Epithelial cell of proximal tubule (primary cell): ENCODE data around the gene ARMC3. TPM values are rescaled to one million over a fixed set of nuclear protein-coding genes. Genes with fewer than 3 reads are reported as not detected.
A peak's percentile ranks its signal among the peaks of the same experiment; 100 is the strongest.
"Not testable (repeated sequence)": the region's sequence is repeated elsewhere in the genome, so short reads cannot be mapped to it uniquely, and the experiment has no call there.

Experiments used
- DNase-seq: peaks from one replicate; pipeline ENCODE4 v3.0.0-alpha.2; 2011; ENCODE audit warnings: low read depth
- H3K4me3 ChIP-seq: 2 replicates; pipeline ENCODE4 v1.5.1; 2011; ENCODE audit warnings: low read depth, mild to moderate bottlenecking, low read length
- total RNA-seq: library from RNA; depleted of rRNA; stranded (reverse); fragments of >200 nt; gene quantifications from 2 replicates; pipeline ENCODE4 v1.2.3, GENCODE V29; 2015
- TF ChIP-seq, protein P1 (sequence below): conservative IDR thresholded peaks from 2 replicates; pipeline ENCODE4 v1.5.1; 2012; ENCODE audit warnings: low read depth, mild to moderate bottlenecking, low read length

Gene ARMC3
- total RNA-seq, 1 donor from 2014 or later: 0.23 TPM

DNA sequence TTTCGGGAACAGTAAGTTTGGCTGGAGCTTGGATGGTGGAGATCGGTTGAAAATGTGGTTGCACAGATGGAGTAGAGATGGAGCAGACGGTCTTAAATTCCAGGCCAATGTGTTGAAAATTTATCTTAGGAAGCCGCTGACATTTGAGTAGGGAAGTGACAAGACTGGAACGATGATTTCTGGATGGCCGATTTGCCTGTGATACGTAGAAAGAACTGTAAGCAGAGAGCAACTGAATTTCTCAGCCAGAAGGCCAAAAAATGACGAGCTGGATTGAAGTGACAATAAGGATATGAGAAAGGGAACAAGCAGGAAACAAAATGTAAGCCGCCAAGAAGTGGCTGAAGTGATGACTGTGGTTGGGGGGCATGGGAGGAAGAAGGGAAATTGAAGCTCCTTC is 687 bp upstream of the ARMC3 start:
- DNase-seq: no peak
- H3K4me3 ChIP-seq: peak overlapping the region; percentile 58
- TF ChIP-seq, protein P1, sequence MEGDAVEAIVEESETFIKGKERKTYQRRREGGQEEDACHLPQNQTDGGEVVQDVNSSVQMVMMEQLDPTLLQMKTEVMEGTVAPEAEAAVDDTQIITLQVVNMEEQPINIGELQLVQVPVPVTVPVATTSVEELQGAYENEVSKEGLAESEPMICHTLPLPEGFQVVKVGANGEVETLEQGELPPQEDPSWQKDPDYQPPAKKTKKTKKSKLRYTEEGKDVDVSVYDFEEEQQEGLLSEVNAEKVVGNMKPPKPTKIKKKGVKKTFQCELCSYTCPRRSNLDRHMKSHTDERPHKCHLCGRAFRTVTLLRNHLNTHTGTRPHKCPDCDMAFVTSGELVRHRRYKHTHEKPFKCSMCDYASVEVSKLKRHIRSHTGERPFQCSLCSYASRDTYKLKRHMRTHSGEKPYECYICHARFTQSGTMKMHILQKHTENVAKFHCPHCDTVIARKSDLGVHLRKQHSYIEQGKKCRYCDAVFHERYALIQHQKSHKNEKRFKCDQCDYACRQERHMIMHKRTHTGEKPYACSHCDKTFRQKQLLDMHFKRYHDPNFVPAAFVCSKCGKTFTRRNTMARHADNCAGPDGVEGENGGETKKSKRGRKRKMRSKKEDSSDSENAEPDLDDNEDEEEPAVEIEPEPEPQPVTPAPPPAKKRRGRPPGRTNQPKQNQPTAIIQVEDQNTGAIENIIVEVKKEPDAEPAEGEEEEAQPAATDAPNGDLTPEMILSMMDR: no peak

DNA sequence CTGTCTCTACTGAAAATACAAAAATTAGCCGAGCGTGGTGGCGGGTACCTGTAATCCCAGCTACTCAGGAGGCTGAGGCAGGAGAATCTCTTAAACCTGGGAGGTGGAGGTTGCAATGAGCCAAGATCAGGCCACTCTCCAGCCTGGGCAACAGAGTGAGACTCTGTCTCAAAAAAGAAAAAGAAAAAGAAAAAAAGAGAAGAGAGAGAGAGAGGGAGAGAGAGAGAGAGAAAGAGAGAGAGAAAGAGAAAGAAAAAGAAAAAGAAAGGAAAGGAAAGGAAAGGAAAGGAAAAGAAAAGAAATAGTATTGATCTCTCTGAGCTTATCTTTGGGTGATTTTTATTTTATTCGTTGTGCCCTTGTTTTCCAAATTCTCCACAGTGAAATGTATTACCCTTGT is 1.2 kb downstream of the ARMC3 start:
- DNase-seq, H3K4me3 ChIP-seq: not testable (repeated sequence)

DNA sequence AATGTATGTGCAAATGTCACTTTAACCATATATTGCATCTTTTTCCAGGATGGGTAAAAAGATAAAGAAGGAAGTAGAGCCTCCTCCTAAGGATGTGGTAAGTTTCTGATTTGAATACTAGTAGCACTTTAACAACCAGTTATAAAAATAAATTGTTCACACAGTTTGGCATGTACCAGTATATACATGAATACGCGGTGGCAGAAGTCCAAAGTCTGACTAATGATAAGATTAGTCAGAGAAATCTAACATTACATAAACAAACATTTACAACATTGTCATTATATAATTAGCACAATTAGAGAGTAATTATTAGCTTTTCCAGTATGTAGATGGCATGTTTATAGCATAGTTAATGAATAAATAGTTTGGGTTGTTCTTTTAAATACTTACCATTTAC is 4.1 kb downstream of the ARMC3 start:
- no peak for DNase-seq
- no peak overlapping the region for H3K4me3 ChIP-seq
- TF ChIP-seq, protein P1: no peak

DNA sequence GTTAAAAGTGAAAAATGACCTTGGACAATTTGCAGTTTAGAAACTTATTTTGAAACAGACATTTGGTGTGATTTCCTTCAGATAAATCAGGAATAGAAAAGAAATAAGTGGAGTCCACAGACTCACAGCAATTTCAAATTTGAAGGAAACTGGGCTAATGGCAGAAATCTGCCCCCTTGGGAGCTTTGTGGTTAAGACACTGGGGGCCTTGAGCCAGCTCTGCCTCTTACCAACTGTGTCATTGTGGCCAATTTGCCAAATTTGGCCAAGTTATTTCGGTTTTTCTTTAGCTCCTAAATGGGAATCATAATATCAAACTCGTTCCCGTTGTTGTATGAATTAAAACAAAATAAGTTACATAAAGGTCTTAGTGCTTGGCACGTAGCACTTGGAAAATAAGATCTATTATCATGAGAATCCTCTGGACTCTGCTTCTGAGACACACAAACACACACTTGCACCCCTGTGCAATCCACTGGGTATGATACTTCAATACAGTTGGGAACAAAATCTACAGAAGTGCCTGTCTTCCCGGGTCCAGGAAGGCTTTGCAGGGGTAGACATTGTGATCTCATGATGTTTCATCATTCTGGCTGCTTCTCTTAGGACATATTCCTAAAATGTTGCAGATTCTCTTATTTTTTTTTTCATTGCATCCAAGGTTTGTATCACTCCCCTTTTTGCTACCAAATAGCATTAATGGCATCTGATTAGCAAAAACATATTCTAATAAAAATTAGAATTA is 4.9 kb downstream of the ARMC3 start:
- no peak overlapping the region for H3K4me3 ChIP-seq
- TF ChIP-seq, protein P1: no peak
- no peak for DNase-seq

DNA sequence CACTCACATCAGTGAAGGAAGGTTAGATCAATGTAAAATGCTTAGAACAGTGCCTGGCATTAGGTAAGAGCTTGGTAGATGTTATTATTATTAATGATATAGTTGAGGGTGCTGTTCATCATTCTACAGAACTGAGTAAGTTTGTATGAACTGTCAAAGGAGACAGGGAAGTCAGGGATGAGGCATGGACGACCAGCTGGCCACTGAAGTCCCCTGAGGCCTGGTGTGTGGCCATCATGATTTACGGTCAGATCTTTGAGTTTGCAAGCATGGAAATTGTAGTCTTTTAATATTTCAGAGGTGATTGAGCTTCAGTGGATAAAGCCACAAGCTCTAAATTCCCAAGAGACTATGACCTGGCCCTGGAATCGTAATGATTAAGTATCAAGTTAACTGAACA is 6.9 kb downstream of the ARMC3 start:
- no peak for DNase-seq
- no peak overlapping the region for H3K4me3 ChIP-seq
- TF ChIP-seq, protein P1: no peak

DNA sequence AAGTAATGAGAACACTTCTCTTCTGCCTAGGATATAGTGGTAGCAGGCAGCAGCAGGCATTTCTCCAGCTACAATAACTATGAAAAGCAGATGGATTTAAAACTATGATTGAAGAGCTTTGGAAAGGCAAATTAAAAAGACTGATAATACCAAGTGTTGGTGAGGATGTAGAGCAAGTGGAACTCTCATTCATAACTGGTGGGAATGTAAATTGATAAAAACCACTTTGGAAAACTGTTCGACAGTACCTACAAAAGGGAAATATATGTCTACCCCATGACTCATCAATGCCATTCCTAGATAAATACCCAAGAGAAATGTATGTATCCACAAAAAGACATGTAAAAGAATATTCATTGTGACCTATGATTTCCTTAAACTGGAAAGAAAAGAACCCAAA is 14.6 kb downstream of the ARMC3 start:
- TF ChIP-seq, protein P1: no peak
- DNase-seq: no peak
- no peak overlapping the region for H3K4me3 ChIP-seq

DNA sequence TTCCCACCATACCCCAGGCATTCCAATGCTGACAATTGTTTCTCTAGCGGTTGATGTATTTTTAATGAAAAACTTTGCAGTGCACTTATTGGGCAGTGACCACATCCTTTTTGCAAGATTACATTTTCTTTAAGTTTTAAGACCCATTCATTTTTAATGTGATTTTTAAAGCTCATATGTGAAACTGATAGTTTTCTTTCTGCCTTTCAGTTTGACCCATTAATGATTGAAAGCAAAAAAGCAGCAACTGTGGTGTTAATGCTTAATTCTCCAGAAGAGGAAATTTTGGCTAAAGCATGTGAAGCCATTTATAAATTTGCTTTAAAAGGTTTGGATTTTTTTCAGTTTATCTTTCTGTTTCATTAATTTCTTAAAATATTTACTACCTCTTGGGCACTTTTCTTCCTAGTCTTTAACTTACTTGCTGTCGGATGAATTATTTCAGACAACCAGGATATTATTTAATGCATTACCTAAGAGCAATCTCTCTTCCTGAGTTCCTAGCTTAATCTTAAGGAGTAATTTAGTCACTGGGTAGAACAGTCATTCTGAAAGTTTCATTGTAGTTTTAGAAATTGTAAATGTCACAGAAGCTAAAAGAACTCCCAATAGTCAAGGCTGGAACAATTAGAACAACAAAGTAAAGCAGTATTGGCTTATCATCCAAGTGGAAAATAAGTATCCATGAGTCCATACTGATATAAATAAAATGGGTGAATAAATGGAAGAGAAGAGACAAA is 18.3 kb downstream of the ARMC3 start:
- TF ChIP-seq, protein P1: no peak
- DNase-seq: no peak
- no peak overlapping the region for H3K4me3 ChIP-seq
